Mesenteric fat pad (tissue), 1 donor: ENCODE results near the gene GABBR2. TPM values are rescaled to one million over a fixed set of nuclear protein-coding genes. Genes with fewer than 3 reads are reported as not detected.
A peak's percentile ranks its signal among the peaks of the same experiment; 100 is the strongest.

Experiments
- DNase-seq: peaks from one replicate; pipeline ENCODE4 v3.0.0-alpha.2; 2020; ENCODE audit warnings: low spot score
- total RNA-seq: library from RNA; stranded (reverse); fragmentation: NEBNext Ultra II Directional; extraction: Animal tissue kit (Norgen Biotek cat#: 25700); gene quantifications from one replicate; pipeline ENCODE4 v1.2.1, GENCODE V29; 2021
- donor health status: DM: yes; HTN: yes; CAD: no.

GABBR2 gene
- total RNA-seq, 1 donor from 2014 or later = not detected

GRCh38 chr9:98374385-98375051 is 334.2 kb downstream of the GABBR2 start:
- DNase-seq = peak; percentile 18

GRCh38 chr9:98373609-98374008 is 335.1 kb downstream of the GABBR2 start:
- DNase-seq = no peak

- no peak for DNase-seq
These were observed 336.5 kb downstream of the GABBR2 start for GRCh38 chr9:98372077-98372836.

GRCh38 chr9:98370976-98371315 is 337.8 kb downstream of the GABBR2 start:
- no peak for DNase-seq

GRCh38 chr9:98370300-98370975 is 338.3 kb downstream of the GABBR2 start:
- no peak for DNase-seq

- no peak for DNase-seq
These were observed 338.8 kb downstream of the GABBR2 start for GRCh38 chr9:98369896-98370295.

- no peak for DNase-seq
These were observed 339.3 kb downstream of the GABBR2 start for GRCh38 chr9:98369471-98369870.

- no peak for DNase-seq
These were observed 339.7 kb downstream of the GABBR2 start for GRCh38 chr9:98369066-98369425.

- DNase-seq = no peak
These were observed 340.2 kb downstream of the GABBR2 start for GRCh38 chr9:98368366-98369065.

- DNase-seq = no peak
These were observed 340.8 kb downstream of the GABBR2 start for GRCh38 chr9:98367923-98368322.

- no peak for DNase-seq
These were observed 341.3 kb downstream of the GABBR2 start for GRCh38 chr9:98367371-98367900.

- DNase-seq = no peak
These were observed 343.0 kb downstream of the GABBR2 start for GRCh38 chr9:98365781-98366180.

GRCh38 chr9:98365227-98365669 is 343.5 kb downstream of the GABBR2 start:
- no peak for DNase-seq

GRCh38 chr9:98364086-98364485 is 344.6 kb downstream of the GABBR2 start:
- no peak for DNase-seq

- DNase-seq = no peak
These were observed 345.1 kb downstream of the GABBR2 start for GRCh38 chr9:98363644-98364043.

- no peak for DNase-seq
These were observed 346.0 kb downstream of the GABBR2 start for GRCh38 chr9:98362624-98363252.

- no peak for DNase-seq
These were observed 347.1 kb downstream of the GABBR2 start for GRCh38 chr9:98361645-98362044.

GRCh38 chr9:98360176-98360708 is 348.5 kb downstream of the GABBR2 start:
- no peak for DNase-seq

GRCh38 chr9:98359569-98359968 is 349.2 kb downstream of the GABBR2 start:
- no peak for DNase-seq

GRCh38 chr9:98357921-98358535 is 350.7 kb downstream of the GABBR2 start:
- no peak for DNase-seq
